NCI-H128 (cell line): Measurements from ENCODE around the gene KIR2DL4.
"Not testable (repeated sequence)": the region's sequence is repeated elsewhere in the genome, so short reads cannot be mapped to it uniquely, and the experiment has no call there.

ENCODE experiments used
- DNase-seq: peaks from one replicate; lab custom pipeline; 2025; ENCODE audit not compliant: unreplicated experiment; lab: John Stamatoyannopoulos, UW

KIR2DL4 gene

GRCh38 chr19:54804101-54804500 is 691 bp downstream of the KIR2DL4 start:
- DNase-seq, result no peak

GRCh38 chr19:54804571-54804970 is 1.2 kb downstream of the KIR2DL4 start:
- DNase-seq, result no peak

- DNase-seq, result no peak
Observed at GRCh38 chr19:54805665-54806515, 2.5 kb downstream of the KIR2DL4 start.

GRCh38 chr19:54806516-54806838 is 3.1 kb downstream of the KIR2DL4 start:
- no peak for DNase-seq

- not testable (repeated sequence) for DNase-seq
Observed at GRCh38 chr19:54814571-54814970, 11.2 kb downstream of the KIR2DL4 start.

- DNase-seq, result not testable (repeated sequence)
Observed at GRCh38 chr19:54816251-54816650, 12.8 kb downstream of the KIR2DL4 start, which contains the start of gene KIR3DL1. Gene KIR3DL1, plus strand, starts transcription at chr19:54816468.

- DNase-seq, result no peak
Observed at GRCh38 chr19:54817670-54818536, 14.5 kb downstream of the KIR2DL4 start.

GRCh38 chr19:54824416-54824815 is 21.0 kb downstream of the KIR2DL4 start:
- not testable (repeated sequence) for DNase-seq

GRCh38 chr19:54825326-54825725 is 21.9 kb downstream of the KIR2DL4 start:
- DNase-seq, result not testable (repeated sequence)

GRCh38 chr19:54828064-54828463 is 24.7 kb downstream of the KIR2DL4 start:
- not testable (repeated sequence) for DNase-seq

GRCh38 chr19:54832496-54832895 is 29.1 kb downstream of the KIR2DL4 start, which contains the start of gene KIR2DS4:
Gene KIR2DS4, plus strand, starts transcription at chr19:54832676.
- DNase-seq, result not testable (repeated sequence)

- not testable (repeated sequence) for DNase-seq
Observed at GRCh38 chr19:54835126-54835525, 31.7 kb downstream of the KIR2DL4 start.

GRCh38 chr19:54837522-54837921 is 34.1 kb downstream of the KIR2DL4 start:
- DNase-seq, result not testable (repeated sequence)

GRCh38 chr19:54843171-54843570 is 39.8 kb downstream of the KIR2DL4 start:
- not testable (repeated sequence) for DNase-seq

- DNase-seq, result not testable (repeated sequence)
Observed at GRCh38 chr19:54850061-54850640, 46.7 kb downstream of the KIR2DL4 start, which contains the start of gene KIR3DL2. Gene KIR3DL2, plus strand, starts transcription at chr19:54850443. Its CDS starts 33 bp downstream, at chr19:54850476.

GRCh38 chr19:54850930-54851329 is 47.5 kb downstream of the KIR2DL4 start:
- no peak for DNase-seq

- no peak for DNase-seq
Observed at GRCh38 chr19:54851353-54851752, 47.9 kb downstream of the KIR2DL4 start.

GRCh38 chr19:54855241-54855640 is 51.8 kb downstream of the KIR2DL4 start:
- not testable (repeated sequence) for DNase-seq

- DNase-seq, result not testable (repeated sequence)
Observed at GRCh38 chr19:54858476-54858875, 55.1 kb downstream of the KIR2DL4 start.

- DNase-seq, result not testable (repeated sequence)
Observed at GRCh38 chr19:54859421-54859820, 56.0 kb downstream of the KIR2DL4 start.

GRCh38 chr19:54863459-54863858 is 60.0 kb downstream of the KIR2DL4 start:
- not testable (repeated sequence) for DNase-seq
